Panc1 (cell line): ENCODE measurements around the gene CDC37L1. TPM values are rescaled to one million over a fixed set of nuclear protein-coding genes. Genes with fewer than 3 reads are reported as not detected.
A peak's percentile ranks its signal among the peaks of the same experiment; 100 is the strongest.

Experiments used
- ATAC-seq: fragments of 200-7000 bp; cut with Tn5 transposase; 2 replicates; pipeline ENCODE4 v1.9.1; 2020; ENCODE audit warnings: mild to moderate bottlenecking, moderate library complexity
- BruUV-seq: library from RNA; stranded (reverse); fragments of 400-500 nt; replicated peaks from 2 replicates; lab custom pipeline; 2021; lab: Mats Ljungman, UMichigan
- CTCF ChIA-PET: fragments of 300-600 bp; sonication (Branson Sonifier 250); formaldehyde crosslinking; loops from one replicate; lab custom pipeline; 2022; ENCODE audit warnings: antibody characterized with exemption; lab: Charles Lee
- POLR2A ChIA-PET: fragments of 300-600 bp; sonication (Branson Sonifier 250); formaldehyde crosslinking; loops from one replicate; lab custom pipeline; 2022; ENCODE audit warnings: antibody characterized with exemption; lab: Charles Lee
- DNase-seq: peaks from one replicate; pipeline ENCODE4 v3.0.0-alpha.2; 2010; ENCODE audit warnings: low read depth, low spot score
- H3K27ac ChIP-seq: 2 replicates; pipeline ENCODE4 v1.5.1; 2011; ENCODE audit warnings: mild to moderate bottlenecking, low read length, inconsistent platforms
- H3K27me3 ChIP-seq: fragments of 200-500 bp; sonication (Bioruptor generic); 2 replicates; pipeline ENCODE4 v1.6.0; 2014; ENCODE audit warnings: low read length, inconsistent platforms; ENCODE audit not compliant: control insufficient read depth, insufficient read depth
- H3K36me3 ChIP-seq: fragments of 200-500 bp; sonication (Bioruptor generic); 2 replicates; pipeline ENCODE4 v1.5.1; 2014; ENCODE audit warnings: inconsistent platforms, mild to moderate bottlenecking, low read length, moderate library complexity; ENCODE audit not compliant: control insufficient read depth, insufficient read depth
- H3K4me1 ChIP-seq: 2 replicates; pipeline ENCODE4 v1.5.1; 2011; ENCODE audit warnings: inconsistent platforms, mild to moderate bottlenecking, low read length, moderate library complexity; ENCODE audit not compliant: control insufficient read depth, insufficient read depth
- H3K4me3 ChIP-seq, 2 experiments: 2 replicates each; pipeline ENCODE4 v1.5.1; 2011 to 2012; ENCODE audit warnings: low read depth in 2 of 2, low read length in 2 of 2, mild to moderate bottlenecking in 2 of 2, inconsistent platforms in 1 of 2, moderate library complexity in 1 of 2
- H3K9me3 ChIP-seq: fragments of 200-500 bp; sonication (Bioruptor generic); 2 replicates; pipeline ENCODE4 v1.5.1; 2014; ENCODE audit warnings: low read depth, mild to moderate bottlenecking, inconsistent platforms, low read length, moderate library complexity; ENCODE audit not compliant: control insufficient read depth, insufficient read depth
- CTCF ChIP-seq: fragments of 450-650 bp; IDR thresholded peaks from 2 replicates; pipeline ENCODE4 v1.5.1; 2017; ENCODE audit warnings: mild to moderate bottlenecking
- POLR2AphosphoS5 ChIP-seq: IDR thresholded peaks from 2 replicates; pipeline ENCODE4 v1.6.1; 2012; ENCODE audit warnings: mild to moderate bottlenecking, low read depth, low read length, moderate library complexity
- REST ChIP-seq, 2 experiments: IDR thresholded peaks; 2 replicates each; pipeline ENCODE4 v1.6.1; 2011 to 2012; ENCODE audit warnings: low read depth in 2 of 2, control low read depth in 1 of 2, low read length in 1 of 2, mild to moderate bottlenecking in 1 of 2, moderate library complexity in 1 of 2; ENCODE audit not compliant: insufficient read depth in 1 of 2
- SIN3A ChIP-seq: IDR thresholded peaks from 2 replicates; pipeline ENCODE4 v1.6.1; 2012; ENCODE audit warnings: low read depth, mild to moderate bottlenecking, low read length, moderate library complexity, borderline replicate concordance; ENCODE audit not compliant: insufficient read depth
- TCF7L2 ChIP-seq: IDR thresholded peaks from 2 replicates; pipeline ENCODE4 v1.6.1; 2011; ENCODE audit warnings: mild to moderate bottlenecking, low read depth, low read length, inconsistent platforms
- in situ Hi-C: cut with HindIII; loops from 2 replicates; pipeline ENCODE4 v1.10.0; 2016; ENCODE audit warnings: low sequenced_read_pairs, low pct_unique_long_range_greater_than_20kb
- intact Hi-C: fragments of 100-400 bp; cut with micrococcal nuclease; formaldehyde crosslinking; loops from one replicate; pipeline ENCODE4 v1.10.0; 2022; ENCODE audit not compliant: unreplicated experiment
- total RNA-seq: library from RNA; stranded (reverse); gene quantifications from one replicate; pipeline ENCODE4 v1.2.1, GENCODE V29; 2021; ENCODE audit not compliant: unreplicated experiment

CDC37L1 gene
- total RNA-seq, 1 experiment from 2014 or later, result 3.0 TPM

GRCh38 chr9:4666042-4666699 is 13.2 kb upstream of the CDC37L1 start, which contains the start of gene SPATA6L:
SPATA6L (minus strand) TSS chr9:4666480; CDS start chr9:4666250, 230 bp downstream.
- no peak for DNase-seq
- no TSS peak for BruUV-seq
- Histone ChIP-seq H3K27ac (no peak within 1 kb of the TSS), H3K27me3 (no peaks in the 10 kb centered on the region), H3K36me3 (no peaks in the 10 kb centered on the region), H3K4me1 (no peaks in the 10 kb centered on the region; the same call in 1 of the 2 replicates), H3K9me3 (no peaks in the 10 kb centered on the region), H3K4me3 (peak within 1 kb of the TSS; percentile 43 to 50)
- TF ChIP-seq SIN3A, result no peak
- no peak for TF ChIP-seq TCF7L2
- TF ChIP-seq REST (IDR thresholded peaks at IDR 0.05; ENCODE audit: insufficient read depth in 1 of 2, low read depth in 2 of 2, low read length in 1 of 2), result no peak
- TF ChIP-seq CTCF, result no peak
- no peak for TF ChIP-seq POLR2AphosphoS5
- intact Hi-C loops, result loop anchor here (10.0 kb wide), 1 partner anchor 281 kb away; no protein-coding TSS in a partner anchor
- ChIA-PET CTCF (no interaction called here), POLR2A (interaction anchor here (0.7 kb wide), 1 partner anchor 370 kb away, joined by 4 read pairs; no protein-coding TSS in a partner anchor)
- in situ Hi-C loops, result no loop called here
- ATAC-seq, result peak; percentile 40; the same call in 1 of the 2 replicates

GRCh38 chr9:4667681-4668080 is 11.7 kb upstream of the CDC37L1 start:
- ATAC-seq, result no peak
- H3K9me3 ChIP-seq, result no peaks in the 10 kb centered on the region
- no peak for TF ChIP-seq TCF7L2
- no peak for TF ChIP-seq REST (IDR thresholded peaks at IDR 0.05; ENCODE audit: insufficient read depth in 1 of 2, low read depth in 2 of 2, low read length in 1 of 2)
- TF ChIP-seq SIN3A, result no peak
- no peak for TF ChIP-seq CTCF
- TF ChIP-seq POLR2AphosphoS5, result no peak
- ChIA-PET CTCF (no interaction called here), POLR2A (no interaction called here)
- no peaks in the 10 kb centered on the region for H3K36me3 ChIP-seq
- no peak overlapping the region for H3K27ac ChIP-seq
- BruUV-seq, result no TSS peak
- intact Hi-C loops (loop anchor here (10.0 kb wide), 1 partner anchor 283 kb away; no protein-coding TSS in a partner anchor), in situ Hi-C loops (no loop called here)
- DNase-seq, result no peak
- H3K4me1 ChIP-seq, result no peaks in the 10 kb centered on the region; the same call in 1 of the 2 replicates
- H3K4me3 ChIP-seq, result no peak overlapping the region
- no peaks in the 10 kb centered on the region for H3K27me3 ChIP-seq
